ENCODE data around the gene SH2D3C.

Gene SH2D3C

GRCh38 chr9:127741831-127742434 lies 36.5 kb downstream of the SH2D3C start:
- DNase-seq (ENCODE audit: low read depth in 2 of 2), result no peak

- no peak for DNase-seq (ENCODE audit: low read depth in 2 of 2)
Measured at GRCh38 chr9:127739614-127740330, 38.7 kb downstream of the SH2D3C start.

- no peak for DNase-seq (ENCODE audit: low read depth in 2 of 2)
Measured at GRCh38 chr9:127738666-127739065, 39.8 kb downstream of the SH2D3C start.

GRCh38 chr9:127735530-127736185 lies 42.8 kb downstream of the SH2D3C start:
- DNase-seq (ENCODE audit: low read depth in 2 of 2), result no peak

- DNase-seq (ENCODE audit: low read depth in 2 of 2), result peak; percentile 97 to 98
Measured at GRCh38 chr9:127734747-127735529, 43.5 kb downstream of the SH2D3C start, which contains the start of gene TOR2A. Gene TOR2A (minus strand): TSS chr9:127735294. CDS start chr9:127735270, 24 bp downstream.

- no peak for DNase-seq (ENCODE audit: low read depth in 2 of 2)
Measured at GRCh38 chr9:127734247-127734746, 44.2 kb downstream of the SH2D3C start.

GRCh38 chr9:127733614-127734013 lies 44.9 kb downstream of the SH2D3C start:
- DNase-seq (ENCODE audit: low read depth in 2 of 2), result no peak

GRCh38 chr9:127732444-127732843 lies 46.0 kb downstream of the SH2D3C start:
- DNase-seq (ENCODE audit: low read depth in 2 of 2), result no peak

- DNase-seq (ENCODE audit: low read depth in 2 of 2), result no peak
Measured at GRCh38 chr9:127731938-127732337, 46.5 kb downstream of the SH2D3C start.

- DNase-seq (ENCODE audit: low read depth in 2 of 2), result no peak
Measured at GRCh38 chr9:127730799-127731410, 47.6 kb downstream of the SH2D3C start.

- DNase-seq (ENCODE audit: low read depth in 2 of 2), result no peak
Measured at GRCh38 chr9:127730262-127730661, 48.2 kb downstream of the SH2D3C start.

GRCh38 chr9:127729522-127730256 lies 48.8 kb downstream of the SH2D3C start:
- no peak for DNase-seq (ENCODE audit: low read depth in 2 of 2)

GRCh38 chr9:127728808-127729207 lies 49.7 kb downstream of the SH2D3C start:
- DNase-seq (ENCODE audit: low read depth in 2 of 2), result no peak

- no peak for DNase-seq (ENCODE audit: low read depth in 2 of 2)
Measured at GRCh38 chr9:127726871-127727270, 51.6 kb downstream of the SH2D3C start.

GRCh38 chr9:127724012-127724411 lies 54.5 kb downstream of the SH2D3C start:
- no peak for DNase-seq (ENCODE audit: low read depth in 2 of 2)

- no peak for DNase-seq (ENCODE audit: low read depth in 2 of 2)
Measured at GRCh38 chr9:127723444-127723843, 55.0 kb downstream of the SH2D3C start.

- no peak for DNase-seq (ENCODE audit: low read depth in 2 of 2)
Measured at GRCh38 chr9:127723013-127723412, 55.5 kb downstream of the SH2D3C start.

- DNase-seq (ENCODE audit: low read depth in 2 of 2), result no peak
Measured at GRCh38 chr9:127722055-127722745, 56.3 kb downstream of the SH2D3C start.

- DNase-seq (ENCODE audit: low read depth in 2 of 2), result no peak
Measured at GRCh38 chr9:127721391-127721821, 57.1 kb downstream of the SH2D3C start.

GRCh38 chr9:127720865-127721227 lies 57.6 kb downstream of the SH2D3C start:
- no peak for DNase-seq (ENCODE audit: low read depth in 2 of 2)

Data from stimulated activated CD8-positive, alpha-beta memory T cell treated with anti-CD3 and anti-CD28 coated beads, Interleukin-2, amount 100 ng/mL, for 48 hours (primary cell).